Liver (tissue), 9 donors: ENCODE data around the gene CDH23. TPM values are rescaled to one million over a fixed set of nuclear protein-coding genes. Genes with fewer than 3 reads are reported as not detected.

Experiments used
- DNase-seq: peaks from one replicate; pipeline ENCODE4 v3.0.0-alpha.2; 2017; ENCODE audit warnings: low spot score
- H3K27ac ChIP-seq, 2 donors: one replicate each; pipeline ENCODE4 v1.7.0; 2013; ENCODE audit warnings: inconsistent platforms in 2 of 2, low read length in 2 of 2, control low read depth in 1 of 2, low read depth in 1 of 2, mild to moderate bottlenecking in 1 of 2
- H3K27me3 ChIP-seq, 4 donors: one replicate each; pipeline versions ENCODE4 v1.6.1 to v1.7.0; 2013; ENCODE audit warnings: low read length in 3 of 4, inconsistent platforms in 1 of 4, mild to moderate bottlenecking in 1 of 4, moderate library complexity in 1 of 4; ENCODE audit not compliant: control insufficient read depth in 4 of 4, insufficient read depth in 4 of 4
- H3K36me3 ChIP-seq, 4 donors: one replicate each; pipeline versions ENCODE4 v1.6.1 to v1.7.0; 2013; ENCODE audit warnings: low read length in 3 of 4, mild to moderate bottlenecking in 3 of 4, low read depth in 1 of 4, moderate library complexity in 1 of 4; ENCODE audit not compliant: control insufficient read depth in 4 of 4, insufficient read depth in 3 of 4
- H3K4me1 ChIP-seq, 4 donors: one replicate each; pipeline versions ENCODE4 v1.6.1 to v1.7.0; 2013; ENCODE audit warnings: low read length in 3 of 4, mild to moderate bottlenecking in 3 of 4, moderate library complexity in 1 of 4; ENCODE audit not compliant: control insufficient read depth in 4 of 4, insufficient read depth in 4 of 4
- H3K4me3 ChIP-seq, 3 donors: one replicate each; pipeline versions ENCODE4 v1.6.1 to v1.7.0; 2013; ENCODE audit warnings: low read length in 3 of 3, control low read depth in 1 of 3, low read depth in 1 of 3, mild to moderate bottlenecking in 1 of 3
- H3K9ac ChIP-seq, 2 donors: one replicate each; pipeline ENCODE4 v1.7.0; 2013; ENCODE audit warnings: low read length in 2 of 2, mild to moderate bottlenecking in 2 of 2, moderate library complexity in 2 of 2, control low read depth in 1 of 2, low read depth in 1 of 2
- H3K9me3 ChIP-seq, 4 donors: one replicate each; pipeline versions ENCODE4 v1.6.1 to v1.7.0; 2013; ENCODE audit warnings: low read length in 3 of 4; ENCODE audit not compliant: control insufficient read depth in 4 of 4
- EGR1 ChIP-seq, 2 donors: IDR thresholded peaks; 2 replicates each; pipeline ENCODE4 v1.6.1; 2016 to 2018; ENCODE audit warnings: antibody characterized with exemption in 2 of 2, low read depth in 2 of 2
- FOXA1 ChIP-seq: IDR thresholded peaks from 2 replicates; pipeline ENCODE4 v1.6.1; 2016; ENCODE audit warnings: antibody characterized with exemption
- FOXA2 ChIP-seq: IDR thresholded peaks from 2 replicates; pipeline ENCODE4 v1.6.1; 2016; ENCODE audit warnings: antibody characterized with exemption
- GABPA ChIP-seq, 2 donors: IDR thresholded peaks in 1 of 2; conservative IDR thresholded peaks in 1 of 2; 2 replicates each; pipeline ENCODE4 v1.6.1; 2016; ENCODE audit warnings: antibody characterized with exemption in 2 of 2, mild to moderate bottlenecking in 1 of 2, moderate library complexity in 1 of 2
- HNF4A ChIP-seq, 2 donors: conservative IDR thresholded peaks; 2 replicates each; pipeline ENCODE4 v1.6.1; 2016; ENCODE audit warnings: antibody characterized with exemption in 2 of 2, mild to moderate bottlenecking in 2 of 2
- NR2F2 ChIP-seq: IDR thresholded peaks from 2 replicates; pipeline ENCODE4 v1.6.1; 2016; ENCODE audit warnings: antibody characterized with exemption
- RAD21 ChIP-seq, 2 donors: IDR thresholded peaks; 2 replicates each; pipeline ENCODE4 v1.6.1; 2016; ENCODE audit warnings: antibody characterized with exemption in 2 of 2, mild to moderate bottlenecking in 2 of 2
- YY1 ChIP-seq: IDR thresholded peaks from 2 replicates; pipeline ENCODE4 v1.6.1; 2016; ENCODE audit warnings: antibody characterized with exemption, mild to moderate bottlenecking
- WGBS: extraction: QIAGEN DNeasy Blood & Tissue Kit; methylation state at CpG from one replicate; pipeline ENCODE4 v1.1.7; 2013; 5-methylcytosine and 5-hydroxymethylcytosine counted together
- polyA plus RNA-seq, 2 donors: library from polyadenylated mRNA; stranded (reverse) in 1 of 2; unstranded in 1 of 2; fragments of 200-250 nt in 1 of 2; fragments of >200 nt in 1 of 2; fragmentation: Nextera tagmentation in 1 of 2; extraction: Ambion mirVana in 1 of 2; gene quantifications; one replicate each; pipeline versions ENCODE4 v1.2.1 to v1.2.3, GENCODE V29; 2013 to 2015
- total RNA-seq, 2 donors: library from RNA; depleted of rRNA; stranded (reverse); fragments of >200 nt; gene quantifications; one replicate each; pipeline ENCODE4 v1.2.3, GENCODE V29; 2014
- TF ChIP-seq, protein P1 (sequence below): IDR thresholded peaks from 2 replicates; pipeline ENCODE4 v1.6.1; 2016; ENCODE audit warnings: antibody characterized with exemption
- TF ChIP-seq, protein P2 (sequence below): IDR thresholded peaks from 2 replicates; pipeline ENCODE4 v1.6.1; 2016; ENCODE audit warnings: antibody characterized with exemption
- TF ChIP-seq, protein P3 (sequence below): fragments of 150-350 bp; IDR thresholded peaks from 2 replicates; pipeline ENCODE4 v1.5.1; 2017; ENCODE audit warnings: improper control_type of control experiment, low read depth, low read length; ENCODE audit not compliant: missing input control
- donor health status: healthy.
- donor health status: healthy.
- donor health status: healthy.
- donor health status: healthy.
- donor health status: healthy.

Gene CDH23
- total and polyA plus RNA-seq, 4 donors, result 1.5 to 4.7 (median 3.4) TPM

- TF ChIP-seq NR2F2 (no peak), FOXA2 (no peak), YY1 (no peak), EGR1 (IDR thresholded peaks at IDR 0.05; ENCODE audit: low read depth in 2 of 2) (no peak), GABPA (IDR thresholded peaks at IDR 0.05 in 1 of 2, conservative IDR thresholded peaks at IDR 0.05 in 1 of 2) (no peak), RAD21 (IDR thresholded peaks at IDR 0.05) (no peak), HNF4A (conservative IDR thresholded peaks at IDR 0.05) (no peak)
- TF ChIP-seq, protein P1, sequence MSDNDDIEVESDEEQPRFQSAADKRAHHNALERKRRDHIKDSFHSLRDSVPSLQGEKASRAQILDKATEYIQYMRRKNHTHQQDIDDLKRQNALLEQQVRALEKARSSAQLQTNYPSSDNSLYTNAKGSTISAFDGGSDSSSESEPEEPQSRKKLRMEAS, result no peak
Observed at GRCh38 chr10:71536332-71536731, 139.6 kb downstream of the CDH23 start (continued).

- H3K36me3 ChIP-seq, result no peaks in the 10 kb centered on the region
- no peaks in the 10 kb centered on the region for H3K27me3 ChIP-seq
- H3K9ac ChIP-seq, result no peak overlapping the region
- WGBS, result 93% methylated on average over 8 of the region's 8 CpGs
- no peaks in the 10 kb centered on the region for H3K9me3 ChIP-seq
- no peak overlapping the region for H3K4me3 ChIP-seq
- H3K27ac ChIP-seq, result no peak overlapping the region
- H3K4me1 ChIP-seq, result no peaks in the 10 kb centered on the region
- DNase-seq, result no peak
- TF ChIP-seq, protein P2, sequence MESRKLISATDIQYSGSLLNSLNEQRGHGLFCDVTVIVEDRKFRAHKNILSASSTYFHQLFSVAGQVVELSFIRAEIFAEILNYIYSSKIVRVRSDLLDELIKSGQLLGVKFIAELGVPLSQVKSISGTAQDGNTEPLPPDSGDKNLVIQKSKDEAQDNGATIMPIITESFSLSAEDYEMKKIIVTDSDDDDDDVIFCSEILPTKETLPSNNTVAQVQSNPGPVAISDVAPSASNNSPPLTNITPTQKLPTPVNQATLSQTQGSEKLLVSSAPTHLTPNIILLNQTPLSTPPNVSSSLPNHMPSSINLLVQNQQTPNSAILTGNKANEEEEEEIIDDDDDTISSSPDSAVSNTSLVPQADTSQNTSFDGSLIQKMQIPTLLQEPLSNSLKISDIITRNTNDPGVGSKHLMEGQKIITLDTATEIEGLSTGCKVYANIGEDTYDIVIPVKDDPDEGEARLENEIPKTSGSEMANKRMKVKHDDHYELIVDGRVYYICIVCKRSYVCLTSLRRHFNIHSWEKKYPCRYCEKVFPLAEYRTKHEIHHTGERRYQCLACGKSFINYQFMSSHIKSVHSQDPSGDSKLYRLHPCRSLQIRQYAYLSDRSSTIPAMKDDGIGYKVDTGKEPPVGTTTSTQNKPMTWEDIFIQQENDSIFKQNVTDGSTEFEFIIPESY, result no peak
- no peak for TF ChIP-seq NR2F2
- TF ChIP-seq, protein P1, result no peak
- no peak for TF ChIP-seq FOXA2
Observed at GRCh38 chr10:71537125-71537524, 140.4 kb downstream of the CDH23 start.

GRCh38 chr10:71537681-71538080 is 141.0 kb downstream of the CDH23 start:
- no peaks in the 10 kb centered on the region for H3K27me3 ChIP-seq
- H3K4me3 ChIP-seq, result no peak overlapping the region
- H3K9me3 ChIP-seq, result no peaks in the 10 kb centered on the region
- no peak for DNase-seq
- H3K9ac ChIP-seq, result no peak overlapping the region
- 87% methylated on average over 7 of the region's 7 CpGs for WGBS
- H3K27ac ChIP-seq, result no peak overlapping the region
- H3K4me1 ChIP-seq, result no peaks in the 10 kb centered on the region
- H3K36me3 ChIP-seq, result no peaks in the 10 kb centered on the region
- TF ChIP-seq, protein P3, sequence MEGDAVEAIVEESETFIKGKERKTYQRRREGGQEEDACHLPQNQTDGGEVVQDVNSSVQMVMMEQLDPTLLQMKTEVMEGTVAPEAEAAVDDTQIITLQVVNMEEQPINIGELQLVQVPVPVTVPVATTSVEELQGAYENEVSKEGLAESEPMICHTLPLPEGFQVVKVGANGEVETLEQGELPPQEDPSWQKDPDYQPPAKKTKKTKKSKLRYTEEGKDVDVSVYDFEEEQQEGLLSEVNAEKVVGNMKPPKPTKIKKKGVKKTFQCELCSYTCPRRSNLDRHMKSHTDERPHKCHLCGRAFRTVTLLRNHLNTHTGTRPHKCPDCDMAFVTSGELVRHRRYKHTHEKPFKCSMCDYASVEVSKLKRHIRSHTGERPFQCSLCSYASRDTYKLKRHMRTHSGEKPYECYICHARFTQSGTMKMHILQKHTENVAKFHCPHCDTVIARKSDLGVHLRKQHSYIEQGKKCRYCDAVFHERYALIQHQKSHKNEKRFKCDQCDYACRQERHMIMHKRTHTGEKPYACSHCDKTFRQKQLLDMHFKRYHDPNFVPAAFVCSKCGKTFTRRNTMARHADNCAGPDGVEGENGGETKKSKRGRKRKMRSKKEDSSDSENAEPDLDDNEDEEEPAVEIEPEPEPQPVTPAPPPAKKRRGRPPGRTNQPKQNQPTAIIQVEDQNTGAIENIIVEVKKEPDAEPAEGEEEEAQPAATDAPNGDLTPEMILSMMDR, result no peak
- TF ChIP-seq YY1 (no peak), FOXA1 (no peak)
